LNCaP clone FGC (cell line): ENCODE data around the gene HSD3B7.
A peak's percentile ranks its signal among the peaks of the same experiment; 100 is the strongest.

ENCODE experiments used
- DNase-seq: peaks from one replicate; pipeline ENCODE4 v3.0.0-alpha.2; 2011; ENCODE audit warnings: low read depth
- H3K4me3 ChIP-seq: 2 replicates; pipeline ENCODE4 v1.5.1; 2011; ENCODE audit warnings: mild to moderate bottlenecking, low read depth, low read length, control low read depth
- CTCF ChIP-seq: IDR thresholded peaks from 2 replicates; pipeline ENCODE4 v1.5.1; 2012; ENCODE audit warnings: mild to moderate bottlenecking; ENCODE audit not compliant: control insufficient read depth, insufficient read depth; ENCODE audit errors: extremely low read depth

HSD3B7 gene

GRCh38 chr16:30958175-30959079 lies 26.6 kb upstream of the HSD3B7 start:
- TF ChIP-seq CTCF = no peak
- no peak for DNase-seq
- H3K4me3 ChIP-seq = peak overlapping the region; percentile 88

GRCh38 chr16:30961384-30961783 lies 23.6 kb upstream of the HSD3B7 start:
- no peak for DNase-seq
- no peak overlapping the region for H3K4me3 ChIP-seq
- TF ChIP-seq CTCF = no peak

DNA sequence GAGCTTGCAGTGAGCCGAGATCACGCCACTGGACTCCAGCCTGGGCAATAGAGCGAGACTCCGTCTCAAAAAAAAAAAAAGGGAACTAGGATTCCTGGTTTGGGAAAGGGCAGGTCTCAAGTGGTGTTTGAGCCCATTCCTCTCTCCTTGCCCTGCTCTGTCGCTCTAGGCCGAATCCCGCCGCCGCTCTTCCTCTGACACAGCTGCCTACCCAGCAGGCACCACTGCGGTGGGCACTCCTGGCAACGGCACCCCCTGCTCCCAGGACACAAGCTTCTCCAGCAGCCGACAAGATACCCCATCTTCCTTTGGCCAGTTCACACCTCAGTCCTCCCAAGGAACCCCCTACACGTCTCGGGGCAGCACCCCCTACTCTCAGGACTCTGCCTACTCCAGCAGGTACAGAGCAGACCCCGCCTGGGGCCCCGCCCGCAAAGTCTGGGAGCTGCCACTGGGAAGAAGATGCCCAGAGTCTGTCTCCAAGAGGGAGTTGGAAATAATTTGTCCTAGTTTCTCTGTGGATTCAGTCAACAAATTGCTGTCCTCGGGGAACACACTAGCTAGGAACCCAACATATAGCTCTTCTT lies 21.0 kb upstream of the HSD3B7 start:
- DNase-seq = no peak
- H3K4me3 ChIP-seq = no peak overlapping the region
- TF ChIP-seq CTCF = no peak

- no peak for DNase-seq
- no peak for TF ChIP-seq CTCF
Observed at GRCh38 chr16:30964574-30965226, 20.3 kb upstream of the HSD3B7 start.

GRCh38 chr16:30965436-30965835 lies 19.6 kb upstream of the HSD3B7 start:
- no peak overlapping the region for H3K4me3 ChIP-seq
- TF ChIP-seq CTCF = no peak
- no peak for DNase-seq

More at GRCh38 chr16:30964574-30965226, 20.3 kb upstream of the HSD3B7 start:
- no peak overlapping the region for H3K4me3 ChIP-seq

DNA sequence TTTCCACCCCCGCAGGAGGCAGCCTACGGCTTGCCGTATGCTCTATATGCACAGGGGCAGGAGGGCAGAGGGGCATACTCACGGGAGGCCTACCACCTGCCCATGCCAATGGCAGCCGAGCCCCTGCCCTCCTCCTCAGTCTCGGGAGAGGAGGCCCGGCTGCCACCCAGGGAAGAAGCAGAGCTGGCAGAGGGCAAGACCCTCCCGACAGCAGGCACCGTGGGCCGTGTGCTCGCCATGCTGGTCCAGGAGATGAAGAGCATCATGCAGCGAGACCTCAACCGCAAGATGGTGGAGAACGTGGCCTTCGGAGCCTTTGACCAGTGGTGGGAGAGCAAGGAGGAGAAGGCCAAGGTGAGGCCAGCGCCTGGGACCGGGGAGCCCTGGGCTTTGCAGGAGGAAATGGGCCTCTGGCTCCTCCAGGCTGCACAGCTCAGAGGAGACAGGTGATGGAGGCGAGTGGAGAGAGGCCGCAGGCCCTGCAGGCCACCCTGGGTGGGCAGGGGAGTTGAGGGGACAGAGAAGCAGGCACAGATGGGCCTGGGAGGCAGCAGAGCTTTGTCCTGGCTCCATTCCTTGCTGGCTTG lies 18.9 kb upstream of the HSD3B7 start:
- DNase-seq = no peak
- no peak overlapping the region for H3K4me3 ChIP-seq
- TF ChIP-seq CTCF = no peak
